Central memory CD8-positive, alpha-beta T cell (primary cell): ENCODE measurements around the gene POU2F3.

Experiments
- ATAC-seq: fragments of 150-1000 bp; cut with Tn5 transposase; replicated peaks from 2 replicates; pipeline ENCODE4 v1.10.0; 2022; ENCODE audit warnings: mild to moderate bottlenecking, moderate FRiP score, moderate number of reproducible peaks; ENCODE audit not compliant: poor library complexity, severe bottlenecking; ENCODE audit errors: extremely low read depth
- DNase-seq, 2 donors: peaks; one replicate each; pipeline ENCODE4 v3.0.0; 2021; ENCODE audit warnings: low spot score in 2 of 2
- H3K27ac Mint-ChIP-seq: one replicate; pipeline ENCODE4 v1.8.0; 2022; ENCODE audit warnings: low read depth, mild to moderate bottlenecking, moderate library complexity, mixed read lengths
- H3K27me3 Mint-ChIP-seq: one replicate; pipeline ENCODE4 v1.8.0; 2022; ENCODE audit warnings: mixed read lengths
- H3K36me3 Mint-ChIP-seq: one replicate; pipeline ENCODE4 v1.8.0; 2022; ENCODE audit warnings: mild to moderate bottlenecking, moderate library complexity, mixed read lengths; ENCODE audit not compliant: insufficient read depth
- H3K4me1 Mint-ChIP-seq: one replicate; pipeline ENCODE4 v1.8.0; 2022; ENCODE audit warnings: mixed read lengths
- H3K4me3 Mint-ChIP-seq: one replicate; pipeline ENCODE4 v1.8.0; 2022; ENCODE audit warnings: mild to moderate bottlenecking, moderate library complexity, mixed read lengths
- H3K9me3 Mint-ChIP-seq: one replicate; pipeline ENCODE4 v1.8.0; 2022; ENCODE audit warnings: mixed read lengths

POU2F3 gene

GRCh38 chr11:120254788-120255518 lies 15.0 kb downstream of the POU2F3 start:
- no peaks in the 10 kb centered on the region for H3K36me3 Mint-ChIP-seq
- ATAC-seq, result no peak
- no peaks in the 10 kb centered on the region for H3K9me3 Mint-ChIP-seq
- H3K4me1 Mint-ChIP-seq, result no peaks in the 10 kb centered on the region
- H3K27ac Mint-ChIP-seq, result no peak overlapping the region
- no peak for DNase-seq
- H3K4me3 Mint-ChIP-seq, result no peak overlapping the region
- peaks cover 81% of the 10 kb centered on the region for H3K27me3 Mint-ChIP-seq

- no peaks in the 10 kb centered on the region for H3K4me1 Mint-ChIP-seq
- no peak overlapping the region for H3K27ac Mint-ChIP-seq
- H3K9me3 Mint-ChIP-seq, result no peaks in the 10 kb centered on the region
- H3K36me3 Mint-ChIP-seq, result no peaks in the 10 kb centered on the region
- no peak overlapping the region for H3K4me3 Mint-ChIP-seq
- peaks cover 78% of the 10 kb centered on the region for H3K27me3 Mint-ChIP-seq
- ATAC-seq (no peak), DNase-seq (no peak)
Observed at GRCh38 chr11:120255519-120255866, 15.6 kb downstream of the POU2F3 start.

GRCh38 chr11:120256178-120256577 lies 16.2 kb downstream of the POU2F3 start:
- Mint-ChIP-seq H3K4me3 (no peak overlapping the region), H3K36me3 (no peaks in the 10 kb centered on the region), H3K9me3 (no peaks in the 10 kb centered on the region), H3K4me1 (no peaks in the 10 kb centered on the region), H3K27me3 (peaks cover 84% of the 10 kb centered on the region), H3K27ac (no peak overlapping the region)
- no peak for ATAC-seq
- no peak for DNase-seq

- ATAC-seq (no peak), DNase-seq (no peak)
- Mint-ChIP-seq H3K9me3 (no peaks in the 10 kb centered on the region), H3K27ac (no peak overlapping the region), H3K36me3 (no peaks in the 10 kb centered on the region), H3K27me3 (peaks cover 90% of the 10 kb centered on the region), H3K4me3 (no peak overlapping the region), H3K4me1 (no peaks in the 10 kb centered on the region)
Observed at GRCh38 chr11:120256779-120257178, 16.8 kb downstream of the POU2F3 start.

GRCh38 chr11:120257346-120257745 lies 17.4 kb downstream of the POU2F3 start:
- Mint-ChIP-seq H3K27me3 (peaks cover 87% of the 10 kb centered on the region), H3K27ac (no peak overlapping the region), H3K36me3 (no peaks in the 10 kb centered on the region), H3K9me3 (no peaks in the 10 kb centered on the region), H3K4me1 (no peaks in the 10 kb centered on the region), H3K4me3 (no peak overlapping the region)
- ATAC-seq (no peak), DNase-seq (no peak)

- ATAC-seq (no peak), DNase-seq (no peak)
- Mint-ChIP-seq H3K4me1 (no peaks in the 10 kb centered on the region), H3K36me3 (no peaks in the 10 kb centered on the region), H3K4me3 (no peak overlapping the region), H3K27me3 (peaks cover 83% of the 10 kb centered on the region), H3K9me3 (no peaks in the 10 kb centered on the region), H3K27ac (no peak overlapping the region)
Observed at GRCh38 chr11:120258661-120259060, 18.7 kb downstream of the POU2F3 start.

GRCh38 chr11:120259241-120259640 lies 19.3 kb downstream of the POU2F3 start:
- H3K27ac Mint-ChIP-seq, result no peak overlapping the region

GRCh38 chr11:120259988-120260565 lies 20.1 kb downstream of the POU2F3 start:
- no peak overlapping the region for H3K27ac Mint-ChIP-seq
- no peak for ATAC-seq
- H3K9me3 Mint-ChIP-seq, result no peaks in the 10 kb centered on the region
- DNase-seq, result no peak
- H3K27me3 Mint-ChIP-seq, result peaks cover 78% of the 10 kb centered on the region
- no peaks in the 10 kb centered on the region for H3K4me1 Mint-ChIP-seq
- H3K36me3 Mint-ChIP-seq, result peaks cover under 1% of the 10 kb centered on the region
- H3K4me3 Mint-ChIP-seq, result no peak overlapping the region

More at GRCh38 chr11:120259241-120259640, 19.3 kb downstream of the POU2F3 start:
- Mint-ChIP-seq H3K36me3 (no peaks in the 10 kb centered on the region), H3K27me3 (peaks cover 80% of the 10 kb centered on the region), H3K4me3 (no peak overlapping the region), H3K4me1 (no peaks in the 10 kb centered on the region), H3K9me3 (no peaks in the 10 kb centered on the region)
- DNase-seq (no peak), ATAC-seq (no peak)

- no peaks in the 10 kb centered on the region for H3K9me3 Mint-ChIP-seq
- H3K27ac Mint-ChIP-seq, result no peak overlapping the region
- peaks cover 2% of the 10 kb centered on the region for H3K36me3 Mint-ChIP-seq
- no peaks in the 10 kb centered on the region for H3K4me1 Mint-ChIP-seq
- no peak for ATAC-seq
- peaks cover 78% of the 10 kb centered on the region for H3K27me3 Mint-ChIP-seq
- H3K4me3 Mint-ChIP-seq, result no peak overlapping the region
- no peak for DNase-seq
Observed at GRCh38 chr11:120260616-120261015, 20.7 kb downstream of the POU2F3 start.

GRCh38 chr11:120261321-120261720 lies 21.4 kb downstream of the POU2F3 start:
- no peak overlapping the region for H3K4me3 Mint-ChIP-seq
- H3K27me3 Mint-ChIP-seq, result peaks cover 78% of the 10 kb centered on the region
- H3K4me1 Mint-ChIP-seq, result no peaks in the 10 kb centered on the region
- no peak overlapping the region for H3K27ac Mint-ChIP-seq
- H3K9me3 Mint-ChIP-seq, result no peaks in the 10 kb centered on the region
- H3K36me3 Mint-ChIP-seq, result peaks cover 2% of the 10 kb centered on the region
- DNase-seq (no peak), ATAC-seq (no peak)

- Mint-ChIP-seq H3K27ac (no peak overlapping the region), H3K9me3 (no peaks in the 10 kb centered on the region), H3K36me3 (peaks cover 2% of the 10 kb centered on the region), H3K4me3 (no peak overlapping the region), H3K4me1 (no peaks in the 10 kb centered on the region), H3K27me3 (peaks cover 78% of the 10 kb centered on the region)
- no peak for DNase-seq
- ATAC-seq, result no peak
Observed at GRCh38 chr11:120261931-120262330, 22.0 kb downstream of the POU2F3 start.

- no peak overlapping the region for H3K4me3 Mint-ChIP-seq
- peaks cover 70% of the 10 kb centered on the region for H3K27me3 Mint-ChIP-seq
- no peak overlapping the region for H3K27ac Mint-ChIP-seq
- H3K4me1 Mint-ChIP-seq, result no peaks in the 10 kb centered on the region
- ATAC-seq, result no peak
- peaks cover 4% of the 10 kb centered on the region for H3K36me3 Mint-ChIP-seq
- DNase-seq, result no peak
- H3K9me3 Mint-ChIP-seq, result no peaks in the 10 kb centered on the region
Observed at GRCh38 chr11:120267319-120267718, 27.4 kb downstream of the POU2F3 start.

- H3K4me1 Mint-ChIP-seq, result no peaks in the 10 kb centered on the region
- no peak for DNase-seq
- H3K36me3 Mint-ChIP-seq, result peaks cover 4% of the 10 kb centered on the region
- H3K27ac Mint-ChIP-seq, result no peak overlapping the region
- ATAC-seq, result no peak
- peaks cover 74% of the 10 kb centered on the region for H3K27me3 Mint-ChIP-seq
- no peak overlapping the region for H3K4me3 Mint-ChIP-seq
- no peaks in the 10 kb centered on the region for H3K9me3 Mint-ChIP-seq
Observed at GRCh38 chr11:120268686-120269085, 28.7 kb downstream of the POU2F3 start.
